Neural progenitor cell (in vitro differentiated cells): Measurements from ENCODE around the gene MAGI2.

Source experiments
- EZH2phosphoT487 ChIP-seq: fragments of 200-600 bp; sonication (generic); IDR thresholded peaks from 2 replicates; pipeline ENCODE4 v1.6.1; 2017; ENCODE audit warnings: antibody characterized with exemption
- TF ChIP-seq, protein P1 (sequence below): fragments of 200-600 bp; sonication (generic); IDR thresholded peaks from 2 replicates; pipeline ENCODE4 v1.5.1; 2017; ENCODE audit warnings: antibody characterized with exemption, mild to moderate bottlenecking

DNA sequence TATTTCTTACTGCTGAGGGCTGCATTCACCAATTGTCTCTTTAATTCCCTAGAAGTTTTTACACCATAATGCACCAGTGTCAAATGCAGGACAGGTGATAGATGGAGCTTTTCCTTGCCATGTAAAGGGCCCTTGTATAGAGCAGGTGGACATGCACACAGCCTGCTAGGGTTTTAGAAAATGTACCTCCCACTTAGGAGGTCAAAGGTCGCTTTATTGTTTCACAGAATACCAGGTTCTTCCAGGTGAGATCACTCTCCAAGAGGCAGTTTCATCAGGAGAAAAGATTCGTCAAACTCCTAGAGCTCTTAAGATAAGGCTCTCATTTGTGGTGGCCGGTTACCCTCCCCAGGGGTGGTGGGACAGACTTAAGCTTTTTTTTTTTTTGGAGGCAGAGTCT lies 1439.1 kb downstream of the MAGI2 start:
- TF ChIP-seq, protein P1, sequence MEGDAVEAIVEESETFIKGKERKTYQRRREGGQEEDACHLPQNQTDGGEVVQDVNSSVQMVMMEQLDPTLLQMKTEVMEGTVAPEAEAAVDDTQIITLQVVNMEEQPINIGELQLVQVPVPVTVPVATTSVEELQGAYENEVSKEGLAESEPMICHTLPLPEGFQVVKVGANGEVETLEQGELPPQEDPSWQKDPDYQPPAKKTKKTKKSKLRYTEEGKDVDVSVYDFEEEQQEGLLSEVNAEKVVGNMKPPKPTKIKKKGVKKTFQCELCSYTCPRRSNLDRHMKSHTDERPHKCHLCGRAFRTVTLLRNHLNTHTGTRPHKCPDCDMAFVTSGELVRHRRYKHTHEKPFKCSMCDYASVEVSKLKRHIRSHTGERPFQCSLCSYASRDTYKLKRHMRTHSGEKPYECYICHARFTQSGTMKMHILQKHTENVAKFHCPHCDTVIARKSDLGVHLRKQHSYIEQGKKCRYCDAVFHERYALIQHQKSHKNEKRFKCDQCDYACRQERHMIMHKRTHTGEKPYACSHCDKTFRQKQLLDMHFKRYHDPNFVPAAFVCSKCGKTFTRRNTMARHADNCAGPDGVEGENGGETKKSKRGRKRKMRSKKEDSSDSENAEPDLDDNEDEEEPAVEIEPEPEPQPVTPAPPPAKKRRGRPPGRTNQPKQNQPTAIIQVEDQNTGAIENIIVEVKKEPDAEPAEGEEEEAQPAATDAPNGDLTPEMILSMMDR: no peak
- no peak for TF ChIP-seq EZH2phosphoT487
